HG02610 (cell line): ENCODE data around the gene ME2.
"Not testable (repeated sequence)": the region's sequence is repeated elsewhere in the genome, so short reads cannot be mapped to it uniquely, and the experiment has no call there.

ENCODE experiments used
- ATAC-seq: cut with Tn5 transposase; IDR thresholded peaks from one replicate; pipeline ENCODE4 v1.9.1; 2021; ENCODE audit warnings: mild to moderate bottlenecking, moderate library complexity; ENCODE audit not compliant: unreplicated experiment

Gene ME2

DNA sequence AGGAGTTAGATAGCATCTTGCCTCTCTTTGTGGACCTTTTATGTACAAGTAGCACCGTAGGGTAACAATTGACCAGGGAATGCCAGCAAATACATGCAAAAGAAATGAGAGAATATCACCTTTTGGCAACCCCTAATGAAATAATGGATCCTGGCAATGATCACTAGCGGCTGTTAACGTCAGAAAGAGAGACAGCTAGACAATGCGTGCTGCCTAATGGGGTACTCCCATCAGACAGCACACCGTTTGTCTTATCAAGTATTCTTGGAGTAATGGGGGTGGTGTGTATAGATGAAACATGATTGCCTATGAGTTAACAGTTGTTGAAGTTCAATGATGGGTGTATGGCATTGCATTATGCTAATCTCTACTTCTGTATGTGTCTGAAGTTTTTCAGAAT lies 90.5 kb downstream of the ME2 start:
- no peak for ATAC-seq

DNA sequence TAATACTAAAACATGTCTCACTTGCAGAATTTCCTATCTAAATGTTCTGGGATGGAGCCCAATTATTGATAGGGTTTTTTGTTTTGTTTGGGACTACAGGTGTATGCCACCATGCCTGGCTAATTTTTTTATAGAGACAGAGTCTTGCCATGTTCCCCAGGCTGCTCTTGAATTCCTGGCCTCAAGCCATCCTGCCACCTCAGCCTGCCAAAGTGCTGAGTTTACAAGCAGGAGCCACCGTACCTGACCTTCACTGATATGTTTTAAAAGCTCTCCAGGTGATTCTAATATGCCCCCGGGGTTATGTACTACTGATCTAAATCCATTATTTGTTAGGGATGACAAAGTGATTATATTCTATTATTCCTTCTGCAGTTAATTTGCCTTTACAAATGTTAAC lies 91.1 kb downstream of the ME2 start:
- ATAC-seq: no peak

DNA sequence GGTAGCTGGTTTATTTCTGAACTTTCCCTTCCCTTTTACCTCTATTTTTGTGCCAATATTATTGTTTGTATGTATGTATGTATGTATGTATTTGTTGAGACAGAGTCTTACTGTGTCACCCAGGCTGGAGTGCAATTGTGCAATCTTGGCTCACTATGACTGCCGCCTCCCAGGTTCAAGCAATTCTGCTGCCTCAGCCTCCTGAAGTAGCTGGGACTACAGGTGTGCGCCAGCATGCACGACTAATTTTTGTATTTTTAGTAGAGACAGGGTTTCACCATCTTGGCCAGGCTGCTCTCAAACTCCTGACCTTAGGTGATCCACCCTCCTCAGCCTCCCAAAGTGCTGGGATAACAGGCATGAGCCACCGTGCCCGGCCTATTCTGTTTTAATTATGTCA lies 93.5 kb downstream of the ME2 start:
- ATAC-seq: not testable (repeated sequence)

DNA sequence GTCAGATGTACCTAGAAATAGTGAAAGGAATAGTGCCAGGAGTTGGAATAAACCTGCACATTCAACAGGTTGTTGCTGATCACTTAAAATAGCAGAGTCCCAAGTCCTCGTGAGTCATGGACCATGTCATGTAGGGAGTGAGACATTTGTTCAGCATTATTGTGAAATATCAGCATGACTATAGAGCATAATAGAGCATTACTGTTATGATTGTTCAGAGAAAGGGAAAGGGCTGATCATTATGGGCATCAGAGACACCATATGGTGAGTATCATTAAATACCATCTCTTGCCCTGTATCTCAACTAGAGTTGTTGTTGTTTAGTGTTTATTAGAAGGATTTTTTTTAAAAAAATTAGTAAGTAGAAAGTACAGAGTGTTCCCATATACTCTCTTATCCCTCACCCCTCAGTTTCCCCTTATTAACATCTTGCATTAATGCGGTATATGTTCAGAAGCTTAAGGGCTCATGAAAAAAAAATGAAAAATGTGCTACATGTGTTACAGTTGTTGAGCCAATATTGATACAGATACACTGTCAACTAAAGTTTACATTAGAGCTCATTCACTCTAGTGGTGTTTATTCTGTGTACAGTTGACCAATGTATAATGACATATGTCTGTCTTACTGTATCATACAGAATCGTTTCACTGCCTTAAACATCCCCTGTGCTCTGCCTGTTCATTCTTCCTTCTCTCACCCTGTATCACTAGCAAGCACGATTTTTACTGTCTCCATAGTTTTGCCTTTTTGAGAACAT lies 94.6 kb downstream of the ME2 start:
- peak; percentile 76 for ATAC-seq

DNA sequence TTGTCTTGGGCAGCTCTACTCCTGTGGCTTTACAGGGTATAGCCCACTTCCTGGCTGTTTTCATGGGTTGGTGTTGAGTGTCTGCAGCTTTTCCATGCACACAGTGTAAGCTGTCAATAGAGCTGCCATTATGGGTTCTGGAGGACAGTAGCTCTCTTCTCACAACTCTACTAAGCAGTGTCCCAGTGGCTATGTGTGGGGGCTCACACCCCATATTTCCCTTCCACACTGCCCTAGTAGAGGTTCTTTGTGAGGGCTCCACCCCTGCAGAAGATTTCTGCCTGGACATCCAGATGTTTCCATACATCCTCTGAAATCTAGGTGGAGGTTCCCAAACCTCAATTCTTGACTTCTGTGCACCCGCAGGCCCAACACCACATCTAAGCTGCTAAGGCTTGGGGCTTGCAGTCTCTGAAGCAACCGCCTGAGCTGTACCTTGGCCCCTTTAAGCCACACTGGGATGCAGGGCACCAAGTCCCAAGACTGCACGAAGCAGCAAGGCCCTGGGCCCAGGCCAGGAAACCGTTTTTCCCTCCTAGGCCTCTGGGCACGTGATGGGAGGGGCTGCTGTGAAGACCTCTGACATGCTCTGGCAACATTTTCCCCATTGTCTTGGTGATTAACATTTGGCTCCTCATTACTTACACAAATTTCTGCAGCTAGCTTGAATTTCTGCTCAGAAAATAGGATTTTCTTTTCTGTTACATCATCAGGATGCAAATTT lies 98.3 kb downstream of the ME2 start:
- no peak for ATAC-seq

DNA sequence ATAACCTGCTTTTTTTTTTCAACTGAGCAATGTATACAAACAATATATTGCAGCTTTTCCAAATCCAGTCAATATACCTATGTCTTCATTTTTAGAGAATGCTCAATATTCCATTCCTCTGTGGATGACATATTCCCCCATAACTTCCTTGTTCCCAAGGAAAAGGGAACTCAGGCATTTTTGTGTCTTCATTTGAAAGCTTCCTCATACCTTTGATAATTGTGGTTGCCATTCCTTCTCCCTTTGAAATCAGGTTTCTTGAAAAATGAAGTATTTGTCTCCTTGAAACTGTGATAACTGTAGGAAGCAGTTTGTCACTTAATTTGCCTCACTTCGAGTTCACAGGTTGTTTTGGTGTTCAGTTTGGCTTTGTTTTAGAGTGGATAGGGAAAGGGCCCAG lies 102.5 kb downstream of the ME2 start:
- ATAC-seq: no peak

DNA sequence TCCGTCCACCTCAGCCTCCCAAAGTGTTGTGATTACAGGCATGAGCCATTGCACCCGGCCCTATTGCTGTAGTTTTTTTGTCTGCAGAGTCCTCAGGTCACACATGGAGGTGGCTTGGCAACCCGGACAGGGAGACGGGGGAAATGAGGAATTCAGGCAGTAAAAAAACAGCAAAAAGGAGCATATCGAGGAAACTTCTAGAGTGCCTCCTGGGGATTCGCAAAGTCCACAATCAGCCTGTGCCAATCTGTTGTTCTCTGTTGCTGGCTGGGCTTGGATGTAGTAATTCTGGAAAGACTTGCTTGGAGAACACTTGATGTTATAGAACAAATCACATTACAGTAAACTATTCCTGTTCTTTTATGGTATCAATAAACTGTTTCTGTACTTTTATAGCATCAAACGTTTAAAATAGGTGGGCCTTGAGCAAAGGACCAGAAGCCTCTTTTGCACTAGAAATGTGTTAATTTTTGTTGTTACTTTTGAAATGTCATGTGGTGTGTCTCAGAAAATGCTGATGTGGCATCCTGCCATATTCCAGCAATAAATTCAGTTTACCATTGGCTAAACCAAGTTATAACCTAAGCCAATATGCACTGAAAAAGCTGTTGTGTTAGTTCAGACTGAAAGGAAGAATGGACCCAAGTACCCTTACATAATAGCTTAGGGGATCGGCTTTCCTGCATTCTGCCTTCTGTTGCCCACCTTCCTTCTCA lies 103.3 kb downstream of the ME2 start:
- no peak for ATAC-seq

DNA sequence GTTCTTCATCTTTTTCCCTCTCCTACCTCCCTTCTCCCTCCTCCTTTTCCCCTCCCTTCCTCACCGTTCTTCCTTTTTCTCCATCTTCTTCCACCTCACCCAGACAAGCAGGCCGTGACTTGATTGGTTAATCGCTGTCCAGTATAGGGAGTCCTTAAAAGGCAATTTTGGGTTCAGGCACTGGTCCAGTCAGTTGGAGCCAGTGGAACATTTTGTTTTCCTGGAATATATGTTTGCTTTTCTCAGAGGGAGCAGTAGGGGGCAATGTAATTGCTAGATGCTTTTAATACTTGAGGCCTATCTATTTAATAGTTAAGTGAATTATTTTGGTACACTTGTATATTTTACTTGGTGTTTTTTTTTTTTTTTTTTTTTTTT lies 103.9 kb downstream of the ME2 start:
- ATAC-seq: no peak

DNA sequence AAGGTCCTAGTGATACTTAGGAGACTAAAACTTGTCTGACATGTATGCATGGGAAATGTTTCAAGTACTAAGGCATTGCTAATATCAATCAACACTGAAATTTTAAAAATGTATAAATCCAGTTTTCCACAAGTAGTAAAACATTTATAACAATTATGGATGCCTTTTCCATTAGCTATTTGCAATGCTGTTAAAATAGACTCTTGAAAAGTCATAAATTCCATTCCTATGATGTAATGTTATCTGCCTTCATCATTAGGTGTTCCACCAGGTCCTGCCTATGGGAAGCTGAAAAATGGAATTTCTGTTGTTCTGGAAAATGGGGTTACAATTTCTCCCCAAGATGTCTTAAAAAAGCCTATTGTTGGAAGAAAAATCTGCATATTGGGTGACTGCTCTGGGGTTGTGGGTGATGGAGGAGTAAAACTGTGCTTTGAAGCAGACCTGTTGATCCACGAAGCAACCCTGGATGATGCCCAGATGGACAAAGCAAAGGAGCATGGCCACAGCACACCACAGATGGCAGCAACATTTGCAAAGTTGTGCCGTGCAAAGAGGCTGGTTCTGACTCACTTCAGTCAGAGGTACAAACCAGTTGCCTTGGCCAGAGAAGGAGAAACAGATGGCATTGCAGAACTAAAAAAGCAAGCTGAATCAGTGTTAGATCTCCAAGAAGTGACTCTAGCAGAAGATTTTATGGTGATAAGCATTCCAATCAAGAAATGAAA lies 107.6 kb downstream of the ME2 start:
- no peak for ATAC-seq

DNA sequence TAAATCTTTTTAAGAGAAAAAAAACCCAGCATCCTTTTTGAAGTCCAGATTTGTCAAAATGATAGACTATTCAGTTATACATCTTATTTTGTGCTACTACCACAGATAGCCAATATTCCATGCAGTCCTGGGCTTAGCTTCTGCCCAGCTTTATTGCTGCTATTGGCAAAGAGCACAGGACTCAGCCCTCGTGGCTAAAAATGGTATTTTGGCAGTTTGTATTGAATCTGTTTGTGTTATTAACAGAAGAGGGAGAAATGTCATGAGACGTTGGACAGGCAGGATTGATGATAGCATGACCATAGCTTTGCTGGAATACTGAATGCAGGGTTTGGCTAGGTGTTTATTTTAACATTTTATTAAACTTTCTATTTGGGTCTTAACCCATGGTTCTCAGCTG lies 108.3 kb downstream of the ME2 start:
- no peak for ATAC-seq

DNA sequence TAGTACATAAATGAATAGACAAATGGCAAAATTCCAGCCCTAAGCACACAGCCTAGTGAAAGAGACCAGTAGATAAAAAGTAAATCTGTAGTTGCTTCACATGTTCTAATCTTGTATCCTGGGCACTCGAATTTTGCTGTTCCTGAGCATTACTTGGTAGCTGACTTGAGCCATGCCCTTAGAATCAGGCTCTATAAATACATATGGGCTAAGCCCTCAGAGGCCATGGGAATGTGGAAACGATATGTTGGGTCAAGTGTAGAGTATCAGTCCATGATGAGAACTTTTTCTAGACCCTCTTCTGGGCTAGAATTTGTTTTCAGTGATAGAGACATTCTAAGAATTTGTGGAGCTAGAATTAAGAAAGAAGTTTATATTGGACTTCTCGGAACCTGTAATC lies 110.8 kb downstream of the ME2 start:
- ATAC-seq: no peak

DNA sequence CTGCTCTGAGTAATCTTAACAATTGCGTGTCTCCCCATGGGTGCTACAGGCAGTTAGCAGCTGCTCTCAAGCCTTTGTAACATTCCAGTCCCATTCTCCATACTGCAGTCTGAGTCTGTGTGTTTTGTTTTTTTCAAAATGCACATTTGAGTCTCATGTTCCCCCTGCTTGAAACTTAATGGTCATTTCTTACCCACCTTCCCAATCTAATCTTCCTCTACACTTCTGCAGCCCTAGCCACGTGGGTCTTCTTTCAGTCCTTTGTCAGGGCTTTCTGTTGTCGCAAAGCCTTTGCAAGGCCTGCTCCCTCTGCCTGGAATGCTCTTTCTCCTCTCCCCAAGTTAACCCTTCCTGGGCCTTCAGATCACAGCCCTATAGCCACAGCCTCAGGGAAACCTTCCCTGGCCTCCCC lies 113.4 kb downstream of the ME2 start:
- ATAC-seq: no peak

DNA sequence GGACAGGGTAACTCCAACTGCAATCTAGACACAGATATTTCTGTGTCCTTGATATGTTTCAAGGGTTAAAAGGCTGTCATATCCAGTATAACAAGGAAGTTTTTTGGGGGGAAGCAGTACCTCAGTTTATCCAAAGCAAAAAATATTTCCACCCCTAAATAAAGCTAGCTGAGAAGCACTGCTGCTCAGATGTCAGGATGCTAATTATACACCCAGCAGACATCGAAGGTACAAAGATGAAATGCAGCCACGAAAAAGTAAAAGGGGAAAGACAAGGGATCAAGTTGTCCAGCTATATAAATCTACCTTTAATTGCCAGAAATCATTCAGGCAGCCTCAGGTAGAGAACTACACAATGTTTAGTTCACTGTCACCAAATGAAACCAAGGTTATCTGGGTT lies 115.1 kb downstream of the ME2 start:
- ATAC-seq: no peak

DNA sequence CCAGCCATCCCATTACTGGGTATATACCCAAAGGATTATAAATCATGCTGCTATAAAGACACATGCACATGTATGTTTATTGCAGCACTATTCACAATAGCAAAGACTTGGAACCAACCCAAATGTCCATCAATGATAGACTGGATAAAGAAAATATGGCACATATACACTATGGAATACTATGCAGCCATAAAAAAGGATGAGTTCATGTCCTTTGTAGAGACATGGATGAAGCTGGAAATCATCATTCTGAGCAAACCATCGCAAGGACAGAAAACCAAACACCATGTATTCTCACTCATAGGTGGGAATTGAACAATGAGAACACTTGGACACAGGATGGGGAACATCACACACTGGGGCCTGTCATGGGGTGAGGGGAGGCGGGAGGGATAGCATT lies 124.3 kb downstream of the ME2 start:
- ATAC-seq: not testable (repeated sequence)
